RWPE2 (cell line): ENCODE measurements around the gene TAL1.

Experiments
- ATAC-seq: fragments of 200-7000 bp; cut with Tn5 transposase; 3 replicates; pipeline ENCODE4 v1.9.1; 2021; ENCODE audit warnings: low read depth
- DNase-seq: peaks from one replicate; pipeline ENCODE4 v3.0.0-alpha.2; 2020; ENCODE audit warnings: low spot score
- H3K27ac ChIP-seq: fragments of 450-650 bp; 2 replicates; pipeline ENCODE4 v1.5.1; 2017; ENCODE audit warnings: mild to moderate bottlenecking; ENCODE audit not compliant: poor library complexity, severe bottlenecking
- H3K27me3 ChIP-seq: fragments of 250-450 bp; sonication (Bioruptor Pico); 2 replicates; pipeline ENCODE4 v1.5.1; 2021; ENCODE audit warnings: mild to moderate bottlenecking, moderate library complexity; ENCODE audit not compliant: insufficient read depth, poor library complexity, severe bottlenecking
- H3K36me3 ChIP-seq: fragments of 250-450 bp; sonication (Bioruptor Pico); 2 replicates; pipeline ENCODE4 v1.5.1; 2020; ENCODE audit warnings: low read depth, mild to moderate bottlenecking, moderate library complexity
- H3K4me1 ChIP-seq: fragments of 250-450 bp; sonication (Bioruptor Pico); 2 replicates; pipeline ENCODE4 v1.5.1; 2021; ENCODE audit warnings: mild to moderate bottlenecking, moderate library complexity; ENCODE audit not compliant: insufficient read depth, poor library complexity, severe bottlenecking
- H3K4me3 ChIP-seq: fragments of 250-450 bp; sonication (Bioruptor Pico); 2 replicates; pipeline ENCODE4 v1.5.1; 2021; ENCODE audit warnings: mild to moderate bottlenecking, moderate library complexity; ENCODE audit not compliant: severe bottlenecking
- H3K9me3 ChIP-seq: fragments of 250-450 bp; sonication (Bioruptor Pico); 2 replicates; pipeline ENCODE4 v1.5.1; 2021; ENCODE audit warnings: mild to moderate bottlenecking, moderate library complexity; ENCODE audit not compliant: severe bottlenecking
- TF ChIP-seq, protein P1 (sequence below): fragments of 450-650 bp; IDR thresholded peaks from one replicate; pipeline ENCODE4 v1.5.1; 2017; ENCODE audit warnings: mild to moderate bottlenecking, moderate library complexity; ENCODE audit not compliant: poor library complexity, severe bottlenecking

The TAL1 gene

DNA sequence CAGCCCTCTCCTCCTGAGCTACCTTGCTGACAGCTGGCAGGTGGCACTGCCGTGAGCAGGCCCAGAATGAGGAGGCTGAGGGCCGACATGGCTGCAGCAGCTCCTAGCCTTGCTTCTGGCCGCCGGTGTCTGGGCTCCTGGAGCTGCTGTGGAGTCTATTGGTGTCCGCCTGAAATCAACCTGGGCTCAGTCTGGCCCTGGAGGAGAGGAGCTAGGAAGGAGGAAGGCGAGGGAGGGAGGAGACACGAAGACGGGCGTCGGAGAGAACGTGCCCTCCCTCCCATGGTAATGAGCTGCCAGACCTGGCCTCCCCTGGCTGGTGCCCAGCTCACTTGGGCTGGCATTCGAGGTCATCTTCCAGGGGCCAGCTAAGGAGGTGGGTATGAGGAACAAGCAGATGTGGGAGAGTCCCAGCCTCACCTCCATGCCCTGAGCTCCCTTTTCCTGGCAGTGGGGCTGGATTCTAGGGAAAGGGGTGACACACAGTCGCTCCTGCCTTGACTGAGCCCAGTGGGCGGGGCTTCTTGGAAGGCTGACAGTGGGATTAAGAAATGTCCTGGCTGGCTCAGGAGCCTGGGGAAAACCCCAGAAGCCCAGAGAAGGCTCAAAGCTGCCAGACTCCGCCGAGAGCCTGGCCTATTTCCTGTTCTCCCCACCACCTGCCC lies 42.0 kb downstream of the TAL1 start, which contains the start of gene PDZK1IP1:
PDZK1IP1 (minus strand) TSS at position 193 of the 665 bp plus-strand sequence; CDS start at position 89, 104 bp downstream.
- no peak within 1 kb of the TSS for H3K27ac ChIP-seq
- ATAC-seq (peak; percentile 77), DNase-seq (peak; percentile 69)

DNA sequence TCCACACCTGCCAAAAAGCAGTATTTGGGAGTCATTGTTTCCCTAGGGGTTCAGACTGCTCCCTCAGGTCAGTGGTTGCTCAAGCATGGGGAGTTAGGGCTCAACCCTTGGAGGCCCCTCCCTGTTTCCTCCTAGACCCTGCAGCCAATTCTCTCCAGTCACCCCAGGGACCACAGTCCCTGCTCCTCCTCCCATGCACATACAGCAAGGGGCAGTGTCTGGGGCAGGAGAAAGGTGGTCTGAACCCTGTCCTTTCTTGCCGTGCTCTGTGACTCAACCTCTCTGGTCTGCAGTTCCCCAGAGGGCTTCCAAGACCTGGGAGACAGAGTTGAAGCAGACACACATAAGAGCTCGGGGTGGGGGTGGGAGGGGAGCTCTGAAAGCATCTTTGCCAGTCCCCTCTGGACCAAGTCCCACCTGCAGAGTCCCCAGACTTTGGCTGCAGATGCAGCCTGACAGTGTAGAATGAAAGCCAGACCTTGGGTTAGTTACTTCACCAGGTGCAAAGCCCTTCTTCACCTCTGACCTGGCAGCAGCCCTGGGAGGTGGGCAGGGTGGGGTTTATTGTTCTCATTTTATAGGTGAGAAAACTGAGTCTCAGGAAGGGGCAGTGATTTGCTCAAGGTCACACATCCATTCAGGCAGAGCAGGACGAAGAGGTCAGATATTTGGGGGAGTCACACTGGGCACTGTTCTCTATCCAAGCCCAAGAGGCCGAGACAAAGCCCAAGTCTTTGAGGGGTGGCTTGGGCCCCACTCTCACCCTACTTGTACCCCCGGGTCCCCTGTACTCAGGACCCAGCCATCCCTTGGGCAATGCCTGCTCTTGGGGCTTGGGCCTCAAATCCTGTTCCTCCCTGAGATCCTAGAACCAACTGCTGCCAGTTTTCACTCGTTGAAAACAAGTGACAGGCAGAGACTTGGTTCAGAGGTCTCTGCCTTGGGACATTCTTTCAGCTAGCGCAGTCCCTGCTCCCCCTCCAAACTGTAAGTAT lies 42.9 kb downstream of the TAL1 start:
- H3K27me3 ChIP-seq = no peaks in the 10 kb centered on the region
- H3K4me1 ChIP-seq = peaks cover 10% of the 10 kb centered on the region
- no peak overlapping the region for H3K27ac ChIP-seq
- H3K4me3 ChIP-seq = no peak overlapping the region
- TF ChIP-seq, protein P1, sequence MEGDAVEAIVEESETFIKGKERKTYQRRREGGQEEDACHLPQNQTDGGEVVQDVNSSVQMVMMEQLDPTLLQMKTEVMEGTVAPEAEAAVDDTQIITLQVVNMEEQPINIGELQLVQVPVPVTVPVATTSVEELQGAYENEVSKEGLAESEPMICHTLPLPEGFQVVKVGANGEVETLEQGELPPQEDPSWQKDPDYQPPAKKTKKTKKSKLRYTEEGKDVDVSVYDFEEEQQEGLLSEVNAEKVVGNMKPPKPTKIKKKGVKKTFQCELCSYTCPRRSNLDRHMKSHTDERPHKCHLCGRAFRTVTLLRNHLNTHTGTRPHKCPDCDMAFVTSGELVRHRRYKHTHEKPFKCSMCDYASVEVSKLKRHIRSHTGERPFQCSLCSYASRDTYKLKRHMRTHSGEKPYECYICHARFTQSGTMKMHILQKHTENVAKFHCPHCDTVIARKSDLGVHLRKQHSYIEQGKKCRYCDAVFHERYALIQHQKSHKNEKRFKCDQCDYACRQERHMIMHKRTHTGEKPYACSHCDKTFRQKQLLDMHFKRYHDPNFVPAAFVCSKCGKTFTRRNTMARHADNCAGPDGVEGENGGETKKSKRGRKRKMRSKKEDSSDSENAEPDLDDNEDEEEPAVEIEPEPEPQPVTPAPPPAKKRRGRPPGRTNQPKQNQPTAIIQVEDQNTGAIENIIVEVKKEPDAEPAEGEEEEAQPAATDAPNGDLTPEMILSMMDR = no peak
- H3K9me3 ChIP-seq = no peaks in the 10 kb centered on the region
- H3K36me3 ChIP-seq = no peaks in the 10 kb centered on the region
- ATAC-seq (no peak), DNase-seq (peak; percentile 10)

More for the DNA sequence above, 42.0 kb downstream of the TAL1 start, which contains the start of gene PDZK1IP1:
- Histone ChIP-seq H3K4me3 (no peak within 1 kb of the TSS), H3K27me3 (no peaks in the 10 kb centered on the region), H3K4me1 (peaks cover 10% of the 10 kb centered on the region), H3K36me3 (no peaks in the 10 kb centered on the region), H3K9me3 (no peaks in the 10 kb centered on the region)
- TF ChIP-seq, protein P1 = no peak

DNA sequence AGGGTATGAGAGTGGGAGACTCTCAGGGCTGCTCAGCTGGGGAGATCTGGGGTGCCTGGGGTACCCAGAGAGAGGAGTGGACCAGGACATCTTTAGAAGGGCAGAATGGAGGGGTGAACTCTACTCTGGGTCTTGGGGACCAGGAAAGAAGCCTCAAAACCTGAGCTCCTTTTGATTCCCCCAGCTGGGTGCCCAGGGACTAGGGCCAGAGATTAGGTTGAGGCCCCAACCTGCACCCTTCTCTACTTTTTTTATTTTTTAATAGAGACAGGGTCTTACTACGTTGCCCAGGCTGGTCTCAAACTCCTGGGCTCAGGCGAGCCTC lies 44.1 kb downstream of the TAL1 start:
- DNase-seq = peak; percentile 11
- TF ChIP-seq, protein P1 = no peak
- peaks cover 10% of the 10 kb centered on the region for H3K4me1 ChIP-seq
- H3K4me3 ChIP-seq = no peak overlapping the region
- no peak for ATAC-seq
- H3K27me3 ChIP-seq = no peaks in the 10 kb centered on the region
- H3K27ac ChIP-seq = no peak overlapping the region
- H3K36me3 ChIP-seq = no peaks in the 10 kb centered on the region
- H3K9me3 ChIP-seq = no peaks in the 10 kb centered on the region

DNA sequence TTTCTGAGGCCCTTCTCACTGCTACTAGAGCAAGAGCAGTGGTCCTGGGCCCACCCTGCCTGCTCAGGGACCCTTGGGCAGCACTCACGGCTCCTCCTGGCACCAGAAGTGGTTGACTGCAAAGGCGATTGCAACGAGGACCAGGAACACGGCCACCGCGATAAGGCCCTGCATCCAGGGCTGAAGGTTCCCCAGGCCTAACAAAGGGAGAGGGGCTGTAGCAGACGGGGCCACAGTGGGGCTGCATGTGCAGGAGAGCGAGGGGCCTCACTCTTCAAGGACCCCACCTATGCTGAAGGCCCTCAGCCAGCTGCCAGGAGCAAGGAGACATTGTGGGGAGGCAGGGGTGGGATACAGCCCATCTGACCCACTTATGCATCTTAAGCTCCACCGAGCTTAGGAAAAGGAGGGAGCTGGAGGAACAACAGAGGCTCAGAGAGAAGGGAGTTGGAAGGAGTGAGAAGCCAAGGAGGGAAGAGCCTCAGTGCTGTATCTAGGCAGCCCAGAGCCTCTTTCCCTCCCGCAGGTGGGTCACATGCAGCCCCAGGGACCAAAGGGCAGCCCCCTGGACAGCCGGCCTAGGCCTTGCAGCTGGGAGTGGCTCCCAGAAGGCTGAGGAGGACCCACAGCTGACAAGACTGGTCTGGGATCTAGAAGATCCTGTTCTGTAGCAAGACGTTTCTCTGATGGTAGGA lies 44.6 kb downstream of the TAL1 start:
- Histone ChIP-seq H3K9me3 (no peaks in the 10 kb centered on the region), H3K36me3 (no peaks in the 10 kb centered on the region), H3K27ac (no peak overlapping the region), H3K27me3 (no peaks in the 10 kb centered on the region), H3K4me3 (no peak overlapping the region), H3K4me1 (peaks cover 10% of the 10 kb centered on the region)
- ATAC-seq (no peak), DNase-seq (peak; percentile 53)
- TF ChIP-seq, protein P1 = no peak
